Right lobe of liver (tissue), 4 donors: Measurements from ENCODE around the gene HOTAIR.

Experiments
- CTCF ChIP-seq, 4 donors: fragments of 200-600 bp in 3 of 4; fragments of 450-650 bp in 1 of 4; IDR thresholded peaks; one replicate each; pipeline versions ENCODE4 v1.5.1 to v1.8.0; 2016 to 2022; ENCODE audit warnings: antibody characterized with exemption in 4 of 4, mild to moderate bottlenecking in 2 of 4
- POLR2A ChIP-seq: fragments of 450-650 bp; IDR thresholded peaks from one replicate; pipeline ENCODE4 v1.6.1; 2017; ENCODE audit warnings: antibody characterized with exemption, mild to moderate bottlenecking
- donor health status: DM: no; HTN: no; CAD: no.
- donor health status: DM: no; HTN: no; CAD: no.
- donor health status: DM: no; HTN: yes; CAD: no.

- TF ChIP-seq POLR2A, result no peak
- TF ChIP-seq CTCF (IDR thresholded peaks at IDR 0.05), result no peak
Observed at GRCh38 chr12:54018468-54018984, 43.8 kb upstream of the HOTAIR start.
